Naive B cell (primary cell): ENCODE measurements around the gene HK1. TPM values are rescaled to one million over a fixed set of nuclear protein-coding genes. Genes with fewer than 3 reads are reported as not detected.

Source experiments
- ATAC-seq, 2 donors: fragments of 150-1000 bp; cut with Tn5 transposase; 2 replicates each; pipeline ENCODE4 v1.10.0; 2021; ENCODE audit warnings: low read depth in 2 of 2, mild to moderate bottlenecking in 2 of 2, moderate library complexity in 2 of 2
- DNase-seq: peaks from one replicate; pipeline ENCODE4 v3.0.0; 2022
- H3K27ac Mint-ChIP-seq, 6 donors: one replicate each; pipeline ENCODE4 v1.8.0; 2020 to 2022; ENCODE audit warnings: mild to moderate bottlenecking in 6 of 6, mixed read lengths in 6 of 6, moderate library complexity in 5 of 6, inconsistent platforms in 2 of 6
- H3K27me3 Mint-ChIP-seq, 3 donors: one replicate each; pipeline ENCODE4 v1.8.0; 2021 to 2022; ENCODE audit warnings: mixed read lengths in 3 of 3, mild to moderate bottlenecking in 1 of 3
- H3K36me3 Mint-ChIP-seq, 2 donors: one replicate each; pipeline ENCODE4 v1.8.0; 2020 to 2022; ENCODE audit warnings: mixed read lengths in 2 of 2, inconsistent platforms in 1 of 2, mild to moderate bottlenecking in 1 of 2
- H3K4me1 Mint-ChIP-seq, 3 donors: one replicate each; pipeline ENCODE4 v1.8.0; 2020 to 2022; ENCODE audit warnings: mixed read lengths in 3 of 3, inconsistent platforms in 1 of 3, mild to moderate bottlenecking in 1 of 3, moderate library complexity in 1 of 3
- H3K4me3 Mint-ChIP-seq, 8 donors: one replicate each; pipeline ENCODE4 v1.8.0; 2020 to 2022; ENCODE audit warnings: mild to moderate bottlenecking in 8 of 8, mixed read lengths in 8 of 8, moderate library complexity in 8 of 8, inconsistent platforms in 2 of 8
- H3K9me3 Mint-ChIP-seq, 7 donors: one replicate each; pipeline ENCODE4 v1.8.0; 2020 to 2022; ENCODE audit warnings: mixed read lengths in 7 of 7, mild to moderate bottlenecking in 5 of 7, inconsistent platforms in 2 of 7, moderate library complexity in 1 of 7
- polyA plus RNA-seq, 6 donors: library from polyadenylated mRNA; unstranded; fragments of 300-500 nt; fragmentation: Illumina TruSeq; gene quantifications; one replicate each; pipeline ENCODE4 v1.2.3, GENCODE V29; 2021; ENCODE audit warnings: low read depth in 6 of 6

HK1 gene
- polyA plus RNA-seq, 6 donors from 2014 or later, result 45.7 to 71.0 (median 59.3) TPM

- no peaks in the 10 kb centered on the region for H3K27me3 Mint-ChIP-seq
- H3K9me3 Mint-ChIP-seq, result peaks cover 0 to 2% (median 0%) of the 10 kb centered on the region in 7 donors
- peaks cover 11 to 16% (median 11%) of the 10 kb centered on the region in 3 donors for H3K4me1 Mint-ChIP-seq
- H3K4me3 Mint-ChIP-seq, result no peak overlapping the region
- H3K36me3 Mint-ChIP-seq, result peaks cover 16 to 38% of the 10 kb centered on the region in 2 donors
- DNase-seq, result no peak
- H3K27ac Mint-ChIP-seq, result peak overlapping the region in 2 of 6 donors; percentile 15 to 58
- ATAC-seq, result no peak
Measured at GRCh38 chr10:69387500-69387899, 109.2 kb downstream of the HK1 start.

GRCh38 chr10:69388488-69388887 is 110.2 kb downstream of the HK1 start:
- Mint-ChIP-seq H3K27ac (no peak overlapping the region), H3K4me1 (peaks cover 12 to 19% (median 13%) of the 10 kb centered on the region in 3 donors), H3K27me3 (no peaks in the 10 kb centered on the region), H3K4me3 (no peak overlapping the region), H3K9me3 (peaks cover 0 to 2% (median 0%) of the 10 kb centered on the region in 7 donors), H3K36me3 (peaks cover 16 to 33% of the 10 kb centered on the region in 2 donors)
- no peak for DNase-seq
- no peak for ATAC-seq

GRCh38 chr10:69389827-69390490 is 111.7 kb downstream of the HK1 start:
- H3K4me1 Mint-ChIP-seq, result peaks cover 12 to 19% (median 13%) of the 10 kb centered on the region in 3 donors
- H3K36me3 Mint-ChIP-seq, result peaks cover 5 to 29% of the 10 kb centered on the region in 2 donors
- DNase-seq (no peak), ATAC-seq (no peak)
- no peak overlapping the region for H3K4me3 Mint-ChIP-seq
- no peaks in the 10 kb centered on the region for H3K27me3 Mint-ChIP-seq
- H3K9me3 Mint-ChIP-seq, result peaks cover 0 to 2% (median 0%) of the 10 kb centered on the region in 7 donors
- peak overlapping the region in 5 of 6 donors; percentile 24 to 90 (median 65) for H3K27ac Mint-ChIP-seq

GRCh38 chr10:69391158-69391557 is 112.9 kb downstream of the HK1 start:
- H3K27ac Mint-ChIP-seq, result peak overlapping the region in 2 of 6 donors; percentile 11 to 17
- DNase-seq, result no peak
- H3K4me1 Mint-ChIP-seq, result peaks cover 12 to 19% (median 13%) of the 10 kb centered on the region in 3 donors
- H3K36me3 Mint-ChIP-seq, result peaks cover 0 to 23% of the 10 kb centered on the region in 2 donors
- no peak for ATAC-seq
- no peak overlapping the region for H3K4me3 Mint-ChIP-seq
- no peaks in the 10 kb centered on the region for H3K27me3 Mint-ChIP-seq
- H3K9me3 Mint-ChIP-seq, result peaks cover 0 to 2% (median 0%) of the 10 kb centered on the region in 7 donors

- H3K36me3 Mint-ChIP-seq, result peaks cover 0 to 21% of the 10 kb centered on the region in 2 donors
- peak overlapping the region in 4 of 6 donors; percentile 24 to 89 (median 78) for H3K27ac Mint-ChIP-seq
- H3K9me3 Mint-ChIP-seq, result peaks cover 0 to 2% (median 0%) of the 10 kb centered on the region in 7 donors
Measured at GRCh38 chr10:69392481-69393000, 114.2 kb downstream of the HK1 start.

GRCh38 chr10:69394020-69394419 is 115.7 kb downstream of the HK1 start:
- ATAC-seq (no peak), DNase-seq (no peak)
- no peak overlapping the region for H3K4me3 Mint-ChIP-seq
- H3K27ac Mint-ChIP-seq, result no peak overlapping the region
- H3K4me1 Mint-ChIP-seq, result peaks cover 12 to 19% (median 13%) of the 10 kb centered on the region in 3 donors
- no peaks in the 10 kb centered on the region for H3K9me3 Mint-ChIP-seq
- H3K27me3 Mint-ChIP-seq, result no peaks in the 10 kb centered on the region
- H3K36me3 Mint-ChIP-seq, result peaks cover 0 to 7% of the 10 kb centered on the region in 2 donors

More at GRCh38 chr10:69392481-69393000, 114.2 kb downstream of the HK1 start:
- Mint-ChIP-seq H3K4me3 (no peak overlapping the region), H3K27me3 (no peaks in the 10 kb centered on the region), H3K4me1 (peaks cover 12 to 19% (median 13%) of the 10 kb centered on the region in 3 donors)
- DNase-seq (peak; percentile 74), ATAC-seq (peak; percentile 92 to 98)

GRCh38 chr10:69397972-69398371 is 119.7 kb downstream of the HK1 start:
- H3K36me3 Mint-ChIP-seq, result peaks cover 12 to 15% of the 10 kb centered on the region in 2 donors
- DNase-seq (no peak), ATAC-seq (no peak)
- H3K27me3 Mint-ChIP-seq, result no peaks in the 10 kb centered on the region
- no peaks in the 10 kb centered on the region for H3K4me1 Mint-ChIP-seq
- H3K4me3 Mint-ChIP-seq, result no peak overlapping the region
- no peak overlapping the region for H3K27ac Mint-ChIP-seq
- no peaks in the 10 kb centered on the region for H3K9me3 Mint-ChIP-seq

- no peaks in the 10 kb centered on the region for H3K27me3 Mint-ChIP-seq
- peak overlapping the region in 1 of 6 donors; percentile 38 for H3K27ac Mint-ChIP-seq
- no peak for DNase-seq
- H3K9me3 Mint-ChIP-seq, result no peaks in the 10 kb centered on the region
- H3K4me1 Mint-ChIP-seq, result no peaks in the 10 kb centered on the region
- no peak overlapping the region for H3K4me3 Mint-ChIP-seq
- no peak for ATAC-seq
- peaks cover 12 to 15% of the 10 kb centered on the region in 2 donors for H3K36me3 Mint-ChIP-seq
Measured at GRCh38 chr10:69398466-69398865, 120.2 kb downstream of the HK1 start.

GRCh38 chr10:69400936-69401335 is 122.6 kb downstream of the HK1 start:
- no peak for DNase-seq
- H3K4me3 Mint-ChIP-seq, result no peak overlapping the region
- H3K27ac Mint-ChIP-seq, result no peak overlapping the region
- H3K27me3 Mint-ChIP-seq, result no peaks in the 10 kb centered on the region
- H3K4me1 Mint-ChIP-seq, result no peaks in the 10 kb centered on the region
- peaks cover 9 to 12% of the 10 kb centered on the region in 2 donors for H3K36me3 Mint-ChIP-seq
- no peaks in the 10 kb centered on the region for H3K9me3 Mint-ChIP-seq
- ATAC-seq, result no peak

GRCh38 chr10:69401416-69401815 is 123.1 kb downstream of the HK1 start:
- H3K9me3 Mint-ChIP-seq, result no peaks in the 10 kb centered on the region
- peaks cover 0 to under 1% (median 0%) of the 10 kb centered on the region in 3 donors for H3K4me1 Mint-ChIP-seq
- DNase-seq, result no peak
- peaks cover 9 to 12% of the 10 kb centered on the region in 2 donors for H3K36me3 Mint-ChIP-seq
- H3K27ac Mint-ChIP-seq, result peak overlapping the region in 1 of 6 donors; percentile 63
- no peak overlapping the region for H3K4me3 Mint-ChIP-seq
- ATAC-seq, result no peak
- no peaks in the 10 kb centered on the region for H3K27me3 Mint-ChIP-seq

GRCh38 chr10:69402386-69402785 is 124.1 kb downstream of the HK1 start:
- peaks cover 9 to 12% of the 10 kb centered on the region in 2 donors for H3K36me3 Mint-ChIP-seq

GRCh38 chr10:69403066-69403465 is 124.8 kb downstream of the HK1 start:
- Mint-ChIP-seq H3K4me3 (no peak overlapping the region), H3K4me1 (peaks cover 4 to 12% (median 6%) of the 10 kb centered on the region in 3 donors), H3K27ac (no peak overlapping the region), H3K9me3 (no peaks in the 10 kb centered on the region), H3K27me3 (no peaks in the 10 kb centered on the region), H3K36me3 (peaks cover 9 to 12% of the 10 kb centered on the region in 2 donors)
- DNase-seq (no peak), ATAC-seq (no peak)

More at GRCh38 chr10:69402386-69402785, 124.1 kb downstream of the HK1 start:
- Mint-ChIP-seq H3K27ac (peak overlapping the region in 1 of 6 donors; percentile 76), H3K4me1 (peaks cover 0 to 6% (median 0%) of the 10 kb centered on the region in 3 donors), H3K9me3 (no peaks in the 10 kb centered on the region), H3K4me3 (no peak overlapping the region), H3K27me3 (no peaks in the 10 kb centered on the region)
- DNase-seq (no peak), ATAC-seq (no peak)

GRCh38 chr10:69403519-69403918 is 125.2 kb downstream of the HK1 start:
- no peak overlapping the region for H3K4me3 Mint-ChIP-seq
- H3K4me1 Mint-ChIP-seq, result peaks cover 4 to 17% (median 10%) of the 10 kb centered on the region in 3 donors
- ATAC-seq, result no peak
- DNase-seq, result no peak
- no peak overlapping the region for H3K27ac Mint-ChIP-seq
- peaks cover 9 to 12% of the 10 kb centered on the region in 2 donors for H3K36me3 Mint-ChIP-seq
- no peaks in the 10 kb centered on the region for H3K9me3 Mint-ChIP-seq
- H3K27me3 Mint-ChIP-seq, result no peaks in the 10 kb centered on the region

GRCh38 chr10:69404786-69405185 is 126.5 kb downstream of the HK1 start:
- Mint-ChIP-seq H3K27me3 (peaks cover 0 to under 1% (median 0%) of the 10 kb centered on the region in 3 donors), H3K9me3 (peaks cover 0 to 2% (median 0%) of the 10 kb centered on the region in 7 donors), H3K4me1 (peaks cover 9 to 24% (median 18%) of the 10 kb centered on the region in 3 donors), H3K27ac (peak overlapping the region in 1 of 6 donors; percentile 31), H3K4me3 (no peak overlapping the region), H3K36me3 (peaks cover 9 to 12% of the 10 kb centered on the region in 2 donors)
- DNase-seq (no peak), ATAC-seq (no peak)
